ENCODE results near the gene TMEM178A. TPM values are rescaled to one million over a fixed set of nuclear protein-coding genes. Genes with fewer than 3 reads are reported as not detected.

Gene TMEM178A
- total RNA-seq, 4 donors from 2014 or later: 1.9 to 6.5 (median 4.0) TPM

DNA sequence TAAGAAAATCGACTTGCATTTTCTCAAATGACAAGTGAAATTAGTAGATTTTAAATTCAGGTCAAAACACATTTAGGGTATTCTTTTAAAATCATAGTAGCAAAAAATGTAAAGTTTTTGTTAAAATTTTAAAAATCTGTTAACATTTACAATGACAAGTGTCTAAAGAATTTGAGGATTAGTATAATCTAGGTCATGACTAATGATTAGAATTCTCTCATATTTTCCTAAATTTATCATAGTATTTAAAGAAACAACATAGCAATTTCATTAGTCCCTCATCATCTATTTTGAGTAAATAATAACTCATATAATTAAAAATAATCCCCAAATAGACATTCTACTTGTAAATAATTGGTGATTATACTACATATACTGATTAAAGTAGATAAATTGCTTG is 89.7 kb downstream of the TMEM178A start:
- Histone ChIP-seq H3K4me1 (peaks cover 0 to 8% of the 10 kb centered on the region in 2 donors), H3K27ac (no peak overlapping the region), H3K27me3 (no peaks in the 10 kb centered on the region), H3K4me3 (replicated peaks in 1 of 3) (no peak overlapping the region), H3K9me3 (no peaks in the 10 kb centered on the region), H3K36me3 (peaks cover 29 to 37% of the 10 kb centered on the region in 2 donors)
- no peak for DNase-seq
- TF ChIP-seq POLR2A (IDR thresholded peaks at IDR 0.05): no peak
- TF ChIP-seq, protein P1, sequence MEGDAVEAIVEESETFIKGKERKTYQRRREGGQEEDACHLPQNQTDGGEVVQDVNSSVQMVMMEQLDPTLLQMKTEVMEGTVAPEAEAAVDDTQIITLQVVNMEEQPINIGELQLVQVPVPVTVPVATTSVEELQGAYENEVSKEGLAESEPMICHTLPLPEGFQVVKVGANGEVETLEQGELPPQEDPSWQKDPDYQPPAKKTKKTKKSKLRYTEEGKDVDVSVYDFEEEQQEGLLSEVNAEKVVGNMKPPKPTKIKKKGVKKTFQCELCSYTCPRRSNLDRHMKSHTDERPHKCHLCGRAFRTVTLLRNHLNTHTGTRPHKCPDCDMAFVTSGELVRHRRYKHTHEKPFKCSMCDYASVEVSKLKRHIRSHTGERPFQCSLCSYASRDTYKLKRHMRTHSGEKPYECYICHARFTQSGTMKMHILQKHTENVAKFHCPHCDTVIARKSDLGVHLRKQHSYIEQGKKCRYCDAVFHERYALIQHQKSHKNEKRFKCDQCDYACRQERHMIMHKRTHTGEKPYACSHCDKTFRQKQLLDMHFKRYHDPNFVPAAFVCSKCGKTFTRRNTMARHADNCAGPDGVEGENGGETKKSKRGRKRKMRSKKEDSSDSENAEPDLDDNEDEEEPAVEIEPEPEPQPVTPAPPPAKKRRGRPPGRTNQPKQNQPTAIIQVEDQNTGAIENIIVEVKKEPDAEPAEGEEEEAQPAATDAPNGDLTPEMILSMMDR (IDR thresholded peaks at IDR 0.05): no peak
- intact Hi-C loops (cut with DNase I): no loop called here
- 100% methylated on average over 1 of the region's 1 CpG for WGBS, 2 donors

DNA sequence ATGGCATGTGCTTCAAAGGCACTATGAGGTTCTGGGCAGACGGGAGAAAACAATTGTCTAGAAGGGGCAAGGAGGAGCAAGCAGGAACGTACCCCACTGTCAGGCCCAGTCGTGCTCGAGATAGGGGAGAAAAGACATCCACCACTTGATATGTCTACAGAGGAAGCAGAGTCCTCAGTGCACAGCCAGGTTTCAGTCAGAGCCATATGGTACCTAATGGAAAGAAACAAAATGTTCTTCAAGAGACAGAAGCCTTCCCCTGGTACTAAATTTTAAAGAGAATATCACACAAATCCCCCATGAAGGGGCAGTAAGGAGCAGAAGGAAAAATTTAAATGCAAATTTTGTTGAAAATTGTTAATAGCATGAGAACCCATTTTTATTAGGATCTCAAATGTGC is 91.4 kb downstream of the TMEM178A start:
- intact Hi-C loops (cut with DNase I): no loop called here
- no peaks in the 10 kb centered on the region for H3K9me3 ChIP-seq
- no peak overlapping the region for H3K27ac ChIP-seq
- H3K4me3 ChIP-seq (replicated peaks in 1 of 3): no peak overlapping the region
- 93 to 96% methylated on average over 4 of the region's 4 CpGs for WGBS, 2 donors
- TF ChIP-seq, protein P1 (IDR thresholded peaks at IDR 0.05): no peak
- TF ChIP-seq POLR2A (IDR thresholded peaks at IDR 0.05): no peak
- no peaks in the 10 kb centered on the region for H3K27me3 ChIP-seq
- no peaks in the 10 kb centered on the region for H3K4me1 ChIP-seq
- no peak for DNase-seq
- H3K36me3 ChIP-seq: peaks cover 29 to 37% of the 10 kb centered on the region in 2 donors

DNA sequence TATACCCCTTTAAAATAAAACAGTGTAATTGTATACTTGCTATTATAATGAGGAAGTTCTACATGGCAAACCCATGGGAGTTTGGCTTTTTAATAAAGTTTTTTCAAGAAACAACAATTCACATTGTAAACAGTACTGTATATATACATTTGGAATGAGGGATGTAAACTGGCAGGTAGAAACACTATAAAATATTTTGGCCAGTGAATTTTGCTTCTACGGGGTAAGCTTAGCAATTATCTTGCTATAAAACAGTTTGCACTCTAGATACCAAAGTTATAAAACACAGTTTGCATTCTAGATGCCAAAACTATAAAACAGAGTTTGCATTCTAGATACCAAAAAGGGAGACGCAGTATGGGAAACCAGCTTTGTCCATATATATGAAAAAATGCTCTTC is 96.7 kb downstream of the TMEM178A start:
- Histone ChIP-seq H3K27ac (no peak overlapping the region), H3K27me3 (no peaks in the 10 kb centered on the region), H3K36me3 (peaks cover 14 to 15% of the 10 kb centered on the region in 2 donors), H3K4me1 (no peaks in the 10 kb centered on the region), H3K4me3 (replicated peaks in 1 of 3) (no peak overlapping the region), H3K9me3 (no peaks in the 10 kb centered on the region)
- TF ChIP-seq, protein P1 (IDR thresholded peaks at IDR 0.05): no peak
- no peak for TF ChIP-seq POLR2A (IDR thresholded peaks at IDR 0.05)
- 96 to 100% methylated on average over 2 of the region's 2 CpGs for WGBS, 2 donors
- intact Hi-C loops (cut with DNase I): no loop called here
- DNase-seq: no peak

Other genes starting within 250 kb of the TMEM178A start
- 10 to 100 TPM; 60.6 to 86.6 (median 75.6) TPM for gene MAP4K3, start 228.6 kb upstream of the TMEM178A start, total RNA-seq
- gene THUMPD2, start 113.3 kb downstream of the TMEM178A start, total RNA-seq: 10 to 100 TPM in 3 of 4 donors, 1 to 10 TPM in 1; 9.3 to 26.7 (median 19.2) TPM